Non-pigmented ciliary epithelial cell (primary cell): ENCODE measurements around the gene PLAGL1.
A peak's percentile ranks its signal among the peaks of the same experiment; 100 is the strongest.
"Not testable (repeated sequence)": the region's sequence is repeated elsewhere in the genome, so short reads cannot be mapped to it uniquely, and the experiment has no call there.

Experiments used
- DNase-seq: peaks from one replicate; pipeline ENCODE4 v3.0.0-alpha.2; 2010; ENCODE audit warnings: low read depth

Gene PLAGL1

DNA sequence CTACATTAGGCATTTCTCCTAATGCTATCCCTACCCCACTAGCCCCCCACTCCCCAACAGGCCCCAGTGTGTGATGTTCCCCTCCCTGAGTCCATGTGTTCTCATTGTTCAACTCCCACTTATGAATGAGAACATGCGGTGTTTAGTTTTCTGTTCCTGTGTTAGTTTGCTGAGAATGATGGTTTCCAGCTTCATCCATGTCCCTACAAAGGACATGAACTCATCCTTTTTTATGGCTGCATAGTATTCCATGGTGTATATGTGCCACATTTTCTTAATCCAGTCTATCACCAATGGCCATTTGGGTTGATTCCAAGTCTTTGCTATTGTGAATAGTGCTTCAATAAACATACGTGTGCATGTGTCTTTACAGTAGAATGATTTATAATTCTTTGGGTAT, 1.6 kb upstream of the PLAGL1 start:
- not testable (repeated sequence) for DNase-seq

DNA sequence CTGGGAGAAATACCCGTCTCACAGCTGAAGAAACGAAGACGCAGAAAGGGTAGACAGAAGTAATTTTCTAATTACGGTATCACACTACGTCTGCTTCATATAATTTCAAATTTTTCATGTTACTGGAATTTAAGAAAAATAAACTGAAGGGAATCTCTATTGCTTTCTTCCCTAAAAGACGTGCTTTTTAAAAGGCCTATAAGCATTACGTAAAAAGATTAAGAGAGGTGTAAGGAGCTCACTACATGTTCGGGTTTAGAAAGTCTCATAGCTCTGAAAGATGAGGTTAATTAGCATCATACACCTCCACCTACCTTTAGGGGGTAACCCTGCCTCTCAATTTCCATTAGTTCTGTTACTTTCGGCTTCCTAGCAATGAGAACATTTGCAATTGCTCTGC, 787 bp upstream of the PLAGL1 start:
- no peak for DNase-seq

DNA sequence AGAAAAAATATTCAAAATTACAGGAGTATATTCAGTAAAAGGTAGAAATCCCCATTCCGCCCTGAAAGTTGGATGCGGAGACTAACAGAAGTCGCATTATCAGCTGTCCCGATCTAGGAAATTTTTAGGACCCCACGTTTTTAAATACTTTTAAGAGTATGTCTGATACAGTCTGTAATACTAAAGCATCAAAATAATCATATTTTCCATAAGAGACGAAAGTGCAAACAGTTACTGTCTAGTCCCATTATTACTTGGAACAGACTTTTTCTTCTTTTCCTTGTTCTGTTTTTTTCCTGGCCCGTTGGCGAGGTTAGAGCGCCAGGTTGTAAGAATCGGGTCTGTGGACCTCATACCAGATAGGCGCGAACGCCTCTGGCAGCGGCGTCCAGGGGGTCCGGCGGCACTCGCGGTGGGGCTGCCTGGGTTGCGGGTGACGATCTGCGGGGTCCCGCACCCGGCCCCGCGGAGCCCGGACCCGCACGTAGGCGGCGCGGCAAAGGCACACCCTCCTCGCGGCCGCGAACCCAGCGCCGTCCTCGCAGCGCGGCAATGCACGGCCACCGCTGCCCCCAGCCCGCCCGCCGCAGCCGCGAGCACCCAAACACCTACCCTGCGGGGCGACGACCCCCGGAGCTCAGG, 460 bp downstream of the PLAGL1 start:
- no peak for DNase-seq

DNA sequence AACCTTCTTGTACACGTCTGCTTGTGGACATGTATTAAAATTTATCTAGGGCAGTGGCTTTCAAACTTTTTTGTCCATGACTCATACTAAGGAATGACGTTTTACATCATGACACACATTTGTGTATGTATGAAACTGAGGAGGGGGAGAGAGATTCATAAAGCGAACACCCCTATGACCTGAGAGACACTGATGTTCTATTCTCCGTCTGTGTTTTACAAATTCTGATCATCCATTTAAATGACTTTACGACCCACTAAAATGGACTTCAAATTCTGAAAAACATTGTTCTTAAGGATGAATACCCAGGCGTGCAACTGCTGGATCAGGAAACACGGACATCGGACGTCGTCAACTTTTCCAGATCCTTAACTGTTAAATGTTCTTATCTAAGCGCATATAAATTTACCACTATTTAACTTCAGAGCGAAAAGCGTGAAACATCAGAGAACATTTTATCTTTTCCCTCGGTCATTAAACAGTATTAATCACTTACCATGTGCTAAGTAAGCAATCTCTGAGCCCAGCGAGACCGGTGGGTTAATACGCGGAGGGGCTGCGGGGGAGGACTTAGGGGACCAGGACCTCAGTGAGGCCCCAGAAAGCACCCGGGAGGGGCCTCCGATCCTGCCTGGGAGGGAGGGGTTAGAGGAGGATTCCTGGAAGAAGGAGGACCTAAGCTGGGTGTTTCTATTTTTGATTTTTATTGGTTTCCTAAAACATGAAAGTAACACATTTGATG, 1.2 kb downstream of the PLAGL1 start:
- DNase-seq, result peak; percentile 28

DNA sequence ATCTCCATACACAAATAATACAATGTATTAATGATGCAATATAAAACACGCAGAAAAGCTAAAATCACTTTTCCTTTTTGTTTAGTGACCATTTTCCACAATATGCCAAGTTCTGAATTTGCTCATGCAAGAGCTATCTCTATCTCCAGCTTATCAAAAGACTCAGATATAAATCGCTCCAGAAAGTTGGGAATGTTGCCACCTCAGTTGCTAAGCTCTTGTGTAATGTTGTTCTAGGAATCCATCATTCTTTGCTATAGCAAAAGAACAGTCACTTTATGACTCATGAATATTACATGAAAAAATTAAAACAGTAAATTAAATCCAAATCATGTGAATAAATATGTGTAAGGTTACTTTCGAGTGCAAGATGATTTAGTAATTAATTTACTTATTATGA, 8.7 kb downstream of the PLAGL1 start:
- DNase-seq, result peak; percentile 75

DNA sequence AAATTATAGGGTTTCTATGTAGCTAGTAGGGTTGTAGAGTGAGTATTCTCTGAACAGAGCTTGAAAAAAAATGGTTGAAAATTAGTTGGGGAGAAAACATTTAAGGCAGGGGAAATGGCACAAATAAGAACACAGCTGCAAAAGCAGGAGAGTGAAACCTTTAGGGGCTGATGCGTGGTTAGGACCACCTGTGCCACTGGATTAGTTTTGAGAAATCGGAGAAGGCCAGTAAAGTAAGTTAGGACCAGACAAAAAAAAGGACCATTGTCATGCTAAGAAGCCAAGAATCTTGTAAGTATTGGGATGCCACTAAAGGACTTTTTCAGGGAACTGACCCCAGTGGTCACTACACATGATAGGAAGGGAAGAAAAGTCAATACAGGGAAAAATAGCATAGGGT, 9.4 kb downstream of the PLAGL1 start:
- no peak for DNase-seq

DNA sequence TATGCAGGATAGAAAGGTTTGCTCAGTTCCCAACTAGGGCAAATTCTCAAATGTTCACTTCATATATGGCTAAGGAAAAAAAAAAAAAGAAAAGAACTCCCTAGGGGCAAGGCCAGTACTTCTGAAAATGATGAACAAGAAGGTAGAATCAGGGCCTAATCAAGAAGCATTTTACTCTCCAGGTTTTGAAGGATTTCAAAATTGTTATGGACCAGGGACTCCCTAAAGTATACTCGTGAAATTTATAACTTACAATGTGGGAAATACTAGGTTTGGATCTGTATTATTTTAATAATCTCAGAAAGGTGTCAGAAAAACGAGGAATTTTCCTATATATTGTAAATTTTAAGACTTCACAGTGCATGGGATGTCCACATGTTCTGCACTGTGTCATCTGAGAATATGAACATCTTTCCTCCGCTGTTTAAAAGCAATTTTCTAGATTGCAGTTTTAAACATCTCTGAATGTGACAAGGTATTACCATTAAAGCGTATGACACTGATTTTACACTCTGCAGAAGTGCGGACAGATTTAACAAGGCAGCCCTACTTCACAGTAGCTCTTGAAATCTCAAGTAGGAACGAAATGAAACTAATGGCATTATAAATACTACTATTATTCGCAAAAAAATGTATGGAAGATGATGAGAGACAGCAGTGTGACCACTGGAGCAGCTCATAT, 14.0 kb downstream of the PLAGL1 start:
- no peak for DNase-seq

DNA sequence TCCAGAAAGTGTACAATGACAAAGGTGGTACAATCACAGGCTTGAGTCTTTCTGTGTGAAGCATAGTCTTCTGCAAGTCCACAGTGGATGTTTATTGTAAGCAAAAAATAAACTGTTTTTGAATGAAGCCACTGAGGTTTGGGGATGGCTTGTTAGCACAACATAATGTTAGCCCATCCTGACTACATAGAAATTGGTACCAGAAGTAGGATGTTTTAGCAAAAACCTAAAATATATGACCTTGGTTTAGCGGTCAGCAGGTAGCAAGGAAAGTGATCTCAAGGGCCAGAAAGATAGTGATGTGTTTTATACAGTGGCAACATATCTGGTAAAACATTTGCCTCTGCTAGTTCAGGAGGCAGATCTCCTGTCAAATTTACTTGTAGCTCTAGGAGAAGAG, 15.8 kb downstream of the PLAGL1 start:
- DNase-seq, result no peak

DNA sequence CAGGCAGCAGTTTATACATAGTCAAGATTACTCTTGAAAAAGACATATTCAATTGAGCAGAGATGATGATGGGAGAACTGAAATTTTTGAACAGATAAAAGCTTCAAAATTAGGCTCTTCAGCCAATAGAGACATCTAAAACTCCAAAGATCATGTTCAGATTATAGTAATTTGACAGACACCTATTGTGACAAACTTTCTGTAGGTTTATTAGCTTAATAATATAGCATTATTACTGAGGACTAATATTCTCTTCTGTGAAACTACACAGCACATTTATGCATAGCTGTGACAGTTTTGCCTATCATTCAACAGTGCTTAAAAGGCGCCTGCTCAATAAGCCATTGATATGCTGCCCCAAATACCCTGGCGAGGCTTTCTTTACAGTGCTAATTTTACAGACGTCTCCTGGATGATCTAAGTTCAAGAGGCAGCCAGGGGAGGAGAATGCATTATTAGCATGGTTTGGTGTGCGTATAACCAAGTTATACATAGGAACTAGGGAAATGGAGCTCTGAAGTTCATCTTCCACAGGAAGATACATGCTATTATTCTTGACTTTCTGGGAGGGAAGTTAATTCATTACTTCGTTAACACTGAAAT, 21.5 kb downstream of the PLAGL1 start:
- DNase-seq, result no peak

DNA sequence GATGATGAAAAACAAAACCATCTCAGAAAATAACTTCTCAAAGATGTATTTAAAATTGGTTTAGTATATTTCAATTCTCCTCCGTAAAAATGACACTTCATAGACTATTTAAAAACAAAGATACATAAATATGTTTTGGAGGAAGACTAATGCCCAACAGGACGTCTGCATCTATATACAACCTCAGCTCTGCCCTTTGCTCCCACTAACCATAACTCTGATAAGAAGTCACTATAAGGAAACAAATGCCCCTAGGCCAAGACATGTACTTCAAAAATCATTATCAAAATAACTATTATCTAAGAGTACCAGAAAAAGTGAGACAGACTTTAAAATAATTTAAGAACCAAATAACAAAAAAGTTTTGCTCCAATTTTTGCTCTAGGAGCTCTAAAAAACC, 23.4 kb downstream of the PLAGL1 start:
- no peak for DNase-seq

DNA sequence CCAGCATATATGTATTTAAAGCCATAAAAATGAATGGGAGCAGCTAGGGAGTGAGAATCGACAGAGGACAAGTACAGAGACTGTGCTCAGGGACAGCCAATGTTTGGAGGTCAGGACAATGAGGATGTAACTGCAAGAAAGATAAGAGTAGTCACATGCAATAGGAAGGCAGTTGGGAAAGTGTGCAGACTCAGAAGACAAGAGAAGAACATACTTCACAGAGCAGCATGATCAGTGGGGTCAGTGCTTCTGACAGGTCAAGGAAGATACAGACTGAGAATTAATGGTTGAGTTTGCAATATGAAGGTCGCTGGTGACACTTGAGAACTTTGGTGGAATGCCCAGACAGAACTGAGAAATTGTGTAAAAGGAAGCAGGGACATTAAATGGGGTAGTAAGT, 25.1 kb downstream of the PLAGL1 start:
- no peak for DNase-seq

DNA sequence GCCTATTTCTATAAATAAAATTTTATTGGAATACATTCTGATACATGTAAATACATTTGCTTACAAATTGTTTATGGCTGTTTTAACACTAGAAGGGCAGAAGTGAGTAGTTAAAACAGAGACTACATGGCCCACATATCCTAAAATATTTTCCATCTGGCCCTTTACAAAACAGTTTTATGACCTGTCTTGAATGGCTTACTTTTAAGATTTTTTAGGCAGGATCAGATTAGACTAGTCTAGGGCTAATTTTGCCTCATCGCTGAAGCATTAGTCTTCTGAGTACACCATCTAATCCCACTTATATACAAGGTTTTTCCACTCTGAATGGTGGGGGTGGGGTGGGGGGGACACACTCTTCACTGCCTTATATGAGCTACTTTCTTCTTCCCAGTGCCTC, 27.1 kb downstream of the PLAGL1 start:
- DNase-seq, result no peak

DNA sequence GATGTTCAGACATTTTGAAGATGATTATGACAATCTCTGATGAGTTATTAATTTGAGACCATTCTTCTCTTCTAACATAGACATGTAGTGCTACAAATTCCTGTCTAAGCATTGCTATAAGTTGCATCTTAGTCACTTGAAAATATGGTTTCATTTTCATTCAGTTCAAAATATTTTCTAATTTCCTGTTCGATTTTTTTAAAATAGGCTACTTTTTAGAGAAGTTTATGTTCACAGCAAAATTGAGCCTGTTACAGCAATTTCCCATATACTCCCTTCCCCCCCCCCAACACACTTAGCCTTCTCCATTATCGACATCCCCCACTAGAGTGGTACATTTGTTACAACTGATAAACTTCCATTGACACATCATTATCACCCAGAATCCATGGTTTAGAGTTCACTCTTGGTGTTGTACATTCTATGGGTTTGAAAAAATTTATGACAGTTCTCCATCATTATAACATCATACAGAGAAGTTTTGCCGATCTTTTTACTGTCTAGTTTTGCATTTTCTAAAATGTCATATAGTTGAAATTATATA, 31.2 kb downstream of the PLAGL1 start:
- DNase-seq, result no peak

DNA sequence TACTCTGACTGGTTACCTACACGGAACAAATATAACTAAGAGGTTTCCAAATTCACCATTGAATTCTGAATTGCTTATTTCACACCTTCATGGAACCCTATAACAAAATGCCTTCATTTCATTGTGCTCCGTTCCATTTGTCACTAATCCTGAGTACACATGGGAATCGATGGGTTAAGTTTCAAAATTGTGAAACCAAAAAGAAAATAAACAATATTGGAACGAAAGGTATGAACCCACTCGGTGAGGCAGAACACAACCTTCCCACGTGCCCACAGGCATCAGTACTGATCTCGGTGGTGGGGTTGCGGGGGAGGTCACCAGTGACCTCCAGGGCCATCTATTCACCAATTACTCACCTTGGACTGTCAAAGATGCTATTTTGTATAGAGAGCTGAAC, 34.0 kb downstream of the PLAGL1 start:
- no peak for DNase-seq

DNA sequence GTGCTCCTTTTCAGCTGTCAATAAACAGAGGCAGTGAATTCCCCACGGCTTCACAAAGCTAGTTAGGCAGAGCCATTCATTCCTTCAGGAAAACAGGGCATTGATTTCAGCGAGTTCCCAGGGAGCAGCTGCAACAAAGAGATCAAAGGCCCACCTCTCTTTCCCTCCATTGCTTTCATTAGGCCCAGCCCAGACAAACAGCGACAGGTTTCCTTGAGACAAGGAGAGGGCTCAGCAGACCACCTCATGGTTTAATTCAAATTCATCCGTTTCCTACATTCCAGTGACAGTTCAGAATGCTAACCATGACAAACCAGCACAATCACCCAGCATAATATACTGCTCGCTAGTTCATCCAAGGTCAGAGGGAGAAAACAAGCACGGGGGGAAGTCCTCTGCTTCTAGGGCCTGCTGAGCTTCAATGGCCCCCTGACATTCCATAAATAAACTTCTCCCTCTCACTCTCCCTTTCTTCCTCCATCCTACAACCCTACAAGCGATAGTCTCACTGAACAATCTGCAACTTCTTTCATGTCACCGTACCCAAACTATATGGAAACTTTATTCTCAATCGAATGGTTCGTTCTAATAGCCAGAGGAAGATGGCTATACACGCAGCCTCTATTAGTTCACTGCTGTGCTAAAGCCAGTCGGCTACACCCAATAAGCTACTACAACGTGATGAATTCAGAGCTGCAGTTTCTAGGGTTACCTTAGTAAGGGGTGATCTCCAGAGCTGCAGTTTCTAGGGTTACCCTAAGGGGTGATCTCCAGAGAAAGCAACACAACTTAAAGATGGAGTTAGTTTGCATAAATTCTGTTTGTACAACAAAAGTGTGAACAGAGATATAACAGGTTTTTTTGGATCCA, 34.7 kb downstream of the PLAGL1 start:
- DNase-seq, result no peak

DNA sequence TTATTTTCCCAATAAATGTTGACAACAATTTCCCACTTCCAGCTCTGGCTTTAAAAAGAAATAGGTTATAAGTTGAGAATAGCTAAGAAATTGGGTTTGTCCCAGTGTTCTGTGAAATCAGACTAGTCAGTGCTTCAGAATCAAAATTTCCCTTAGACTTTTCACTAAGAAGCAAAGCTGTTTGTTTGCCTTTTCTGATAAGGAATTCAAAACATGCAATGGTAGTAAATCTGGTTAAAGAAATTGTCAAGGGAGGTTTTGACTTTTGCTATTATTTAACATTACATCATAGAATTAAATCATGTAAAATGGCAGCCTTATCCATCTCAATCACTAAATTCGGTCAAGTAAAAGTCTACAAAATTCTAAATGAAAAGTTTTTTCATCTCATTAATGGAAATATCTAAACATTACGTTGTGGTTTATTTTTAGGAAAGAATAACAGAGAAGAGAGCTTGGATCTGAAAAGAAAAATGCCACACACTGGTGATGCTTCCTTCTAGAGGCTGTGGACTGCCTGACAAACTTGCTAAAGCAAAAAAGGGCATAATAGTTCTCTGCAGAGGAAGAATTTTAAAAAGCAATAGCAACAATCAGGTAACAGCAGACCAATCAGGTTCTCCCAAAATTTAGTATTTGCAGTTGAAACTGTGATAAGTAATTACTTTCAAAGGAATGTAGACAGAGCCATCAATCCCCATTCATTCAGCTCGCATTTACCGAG, 36.4 kb downstream of the PLAGL1 start:
- no peak for DNase-seq

DNA sequence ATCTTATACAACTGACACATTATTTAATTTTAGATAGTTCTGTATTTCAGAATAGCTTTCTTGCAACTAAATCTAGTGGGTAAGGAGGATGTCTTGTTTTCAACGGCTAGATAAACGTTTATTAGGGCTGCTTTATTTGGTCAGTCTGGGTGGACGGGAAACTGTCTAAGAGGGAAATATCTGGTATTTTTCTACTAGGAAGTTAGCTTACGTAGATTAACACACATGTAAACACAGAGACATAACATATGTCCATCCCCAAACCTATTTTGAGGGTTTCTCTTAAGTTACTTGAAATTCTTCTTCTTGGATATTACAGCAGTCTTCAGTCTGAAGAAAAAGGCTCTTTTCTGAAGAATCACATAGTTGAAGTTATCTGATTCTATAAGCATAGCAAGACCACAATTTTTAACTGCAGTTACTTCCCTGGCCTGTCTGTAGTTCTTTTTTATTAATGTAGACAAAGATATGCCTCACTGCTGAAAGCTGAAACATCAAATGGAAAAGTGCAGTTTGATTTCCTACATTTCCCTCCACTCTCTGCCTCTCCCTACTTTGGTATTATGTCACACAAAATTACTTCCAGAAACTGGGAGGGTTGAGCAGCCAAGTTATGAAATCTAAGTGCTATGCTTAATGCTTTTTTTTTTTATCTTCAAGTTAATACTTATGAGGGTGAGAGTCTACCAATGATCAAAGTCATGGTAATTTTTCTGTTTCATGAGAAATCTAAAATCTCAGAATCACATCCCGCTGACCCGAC, 37.4 kb downstream of the PLAGL1 start:
- no peak for DNase-seq

DNA sequence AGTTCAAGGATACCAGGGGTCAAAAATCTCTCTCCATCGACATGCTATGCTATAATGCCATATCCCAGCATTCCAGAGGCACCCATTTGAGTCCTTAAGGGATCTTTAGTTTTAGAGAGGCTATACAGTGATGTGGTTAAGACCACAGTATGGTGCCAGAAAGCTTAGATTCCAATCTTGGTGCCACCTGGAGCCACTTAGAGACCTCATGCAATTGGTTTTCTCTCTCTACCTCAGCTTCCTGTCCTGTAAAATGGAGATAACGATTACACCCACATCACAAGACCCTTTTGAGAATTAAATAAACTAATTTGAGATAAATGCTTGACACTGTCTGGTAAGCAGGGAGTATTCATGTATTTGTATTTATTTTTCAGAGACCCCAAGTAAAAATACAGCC, 39.0 kb downstream of the PLAGL1 start:
- DNase-seq, result no peak

DNA sequence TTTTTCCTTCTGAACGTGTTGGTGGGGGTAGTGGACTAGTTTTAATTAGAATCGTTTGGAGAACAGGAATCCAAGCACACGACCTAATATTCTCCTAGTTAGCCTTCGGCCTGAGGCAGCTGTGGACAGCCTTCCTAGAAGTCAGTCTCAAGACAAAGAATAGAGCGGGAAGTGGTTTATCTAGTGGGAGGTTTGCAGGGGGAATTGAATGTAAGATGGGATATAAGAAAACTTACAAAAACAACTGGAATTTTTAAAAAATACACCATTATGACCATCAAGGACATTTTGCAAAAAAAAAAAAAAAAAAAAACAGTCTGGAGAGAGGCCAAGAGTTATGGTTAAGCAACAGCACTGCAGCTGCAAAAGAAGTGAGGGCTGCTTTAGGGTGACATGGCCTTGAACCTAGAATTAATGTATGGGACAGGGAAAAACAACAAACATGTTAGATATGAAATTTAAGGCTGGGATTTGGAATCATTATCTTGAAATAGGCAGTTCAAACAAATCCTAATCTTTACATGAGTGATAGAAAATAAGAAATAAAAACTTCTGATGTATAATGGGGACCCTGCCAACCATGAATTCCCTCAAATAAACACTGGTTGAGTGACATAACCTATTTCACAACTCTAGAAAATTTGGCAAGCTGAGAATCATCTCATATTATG, 40.2 kb downstream of the PLAGL1 start:
- no peak for DNase-seq

DNA sequence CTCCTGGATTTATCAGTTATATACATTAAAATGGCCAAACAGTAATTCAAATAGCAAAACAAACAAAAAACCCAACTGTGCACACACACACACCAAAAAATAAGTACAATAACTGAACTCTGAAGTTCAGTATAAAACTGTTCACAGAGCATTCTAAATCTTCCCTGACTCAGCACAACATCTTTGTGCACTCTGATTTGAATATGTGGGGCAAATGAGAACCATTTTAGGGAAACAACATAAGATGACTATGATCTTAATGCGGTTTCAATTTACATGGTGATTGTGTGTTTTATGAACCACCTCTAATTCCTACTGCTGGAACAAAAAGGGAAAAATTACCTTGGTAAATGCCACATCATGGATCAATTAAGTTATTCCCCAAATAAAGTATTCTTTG, 41.7 kb downstream of the PLAGL1 start:
- no peak for DNase-seq
